Measurements from ENCODE around the gene DNAJC5.
"Not testable (repeated sequence)": the region's sequence is repeated elsewhere in the genome, so short reads cannot be mapped to it uniquely, and the experiment has no call there.

DNAJC5 gene

GRCh38 chr20:63952769-63953168 is 57.8 kb downstream of the DNAJC5 start:
- H3K36me3 Mint-ChIP-seq: peaks cover 7% of the 10 kb centered on the region
- H3K9me3 Mint-ChIP-seq: peaks cover 2% of the 10 kb centered on the region
- H3K27me3 Mint-ChIP-seq: no peaks in the 10 kb centered on the region
- H3K4me3 Mint-ChIP-seq: no peak overlapping the region
- peaks cover 61% of the 10 kb centered on the region for H3K4me1 Mint-ChIP-seq
- H3K27ac Mint-ChIP-seq: no peak overlapping the region
- CTCF ChIA-PET: no interaction called here
- no peak for DNase-seq

- CTCF ChIA-PET: no interaction called here
- peaks cover 58% of the 10 kb centered on the region for H3K4me1 Mint-ChIP-seq
- H3K27ac Mint-ChIP-seq: peak overlapping the region; percentile 70
- H3K36me3 Mint-ChIP-seq: peaks cover 3% of the 10 kb centered on the region
- DNase-seq: no peak
- peak overlapping the region; percentile 81 for H3K4me3 Mint-ChIP-seq
- H3K9me3 Mint-ChIP-seq: no peaks in the 10 kb centered on the region
- no peaks in the 10 kb centered on the region for H3K27me3 Mint-ChIP-seq
These were observed 59.0 kb downstream of the DNAJC5 start for GRCh38 chr20:63953764-63954429.

GRCh38 chr20:63955281-63955826 is 60.4 kb downstream of the DNAJC5 start:
- Mint-ChIP-seq H3K4me3 (peak overlapping the region; percentile 81), H3K4me1 (peaks cover 48% of the 10 kb centered on the region), H3K27ac (peak overlapping the region; percentile 51), H3K9me3 (no peaks in the 10 kb centered on the region), H3K36me3 (peaks cover 3% of the 10 kb centered on the region), H3K27me3 (no peaks in the 10 kb centered on the region)
- CTCF ChIA-PET: no interaction called here
- DNase-seq: peak; percentile 64

GRCh38 chr20:63955827-63956663 is 61.1 kb downstream of the DNAJC5 start, which contains the start of gene UCKL1:
UCKL1 (minus strand) TSS chr20:63956416; CDS start chr20:63956372, 44 bp downstream.
- H3K4me1 Mint-ChIP-seq: peaks cover 48% of the 10 kb centered on the region
- no peaks in the 10 kb centered on the region for H3K9me3 Mint-ChIP-seq
- peak within 1 kb of the TSS; percentile 81 for H3K4me3 Mint-ChIP-seq

GRCh38 chr20:63956664-63957003 is 61.7 kb downstream of the DNAJC5 start:
- Mint-ChIP-seq H3K9me3 (no peaks in the 10 kb centered on the region), H3K4me3 (peak overlapping the region; percentile 74), H3K4me1 (peaks cover 48% of the 10 kb centered on the region), H3K27me3 (no peaks in the 10 kb centered on the region), H3K27ac (peak overlapping the region; percentile 89), H3K36me3 (peaks cover 6% of the 10 kb centered on the region)
- CTCF ChIA-PET: interaction anchor here (0.9 kb wide), 1 partner anchor 170 kb away, joined by 4 read pairs; no protein-coding TSS in a partner anchor
- no peak for DNase-seq

More at GRCh38 chr20:63955827-63956663, 61.1 kb downstream of the DNAJC5 start, which contains the start of gene UCKL1:
- peak; percentile 93 for DNase-seq
- CTCF ChIA-PET: interaction anchor here (0.9 kb wide), 1 partner anchor 170 kb away, joined by 4 read pairs; no protein-coding TSS in a partner anchor
- H3K27ac Mint-ChIP-seq: peak within 1 kb of the TSS; percentile 89
- peaks cover 3% of the 10 kb centered on the region for H3K36me3 Mint-ChIP-seq
- H3K27me3 Mint-ChIP-seq: no peaks in the 10 kb centered on the region

- no peaks in the 10 kb centered on the region for H3K9me3 Mint-ChIP-seq
- CTCF ChIA-PET: interaction anchor here (0.9 kb wide), 1 partner anchor 171 kb away, joined by 4 read pairs; no protein-coding TSS in a partner anchor
- H3K4me3 Mint-ChIP-seq: peak overlapping the region; percentile 68
- peak overlapping the region; percentile 89 for H3K27ac Mint-ChIP-seq
- peaks cover 7% of the 10 kb centered on the region for H3K36me3 Mint-ChIP-seq
- peaks cover 46% of the 10 kb centered on the region for H3K4me1 Mint-ChIP-seq
- H3K27me3 Mint-ChIP-seq: no peaks in the 10 kb centered on the region
- peak; percentile 81 for DNase-seq
These were observed 62.2 kb downstream of the DNAJC5 start for GRCh38 chr20:63957004-63957689.

GRCh38 chr20:63957690-63958441 is 62.9 kb downstream of the DNAJC5 start:
- peak; percentile 43 for DNase-seq
- Mint-ChIP-seq H3K4me3 (peak overlapping the region; percentile 15), H3K9me3 (no peaks in the 10 kb centered on the region), H3K27me3 (no peaks in the 10 kb centered on the region), H3K36me3 (peaks cover 10% of the 10 kb centered on the region), H3K4me1 (peaks cover 41% of the 10 kb centered on the region), H3K27ac (peak overlapping the region; percentile 77)
- CTCF ChIA-PET: interaction anchor here (1.0 kb wide), 1 partner anchor 15 kb away, joined by 3 read pairs; no protein-coding TSS in a partner anchor

- H3K27ac Mint-ChIP-seq: no peak overlapping the region
- H3K27me3 Mint-ChIP-seq: no peaks in the 10 kb centered on the region
- H3K9me3 Mint-ChIP-seq: no peaks in the 10 kb centered on the region
- H3K36me3 Mint-ChIP-seq: peaks cover 12% of the 10 kb centered on the region
- CTCF ChIA-PET: interaction anchor here (0.9 to 1.0 kb wide), 2 partner anchors 15 to 81 kb away, joined by 3 read pairs; no protein-coding TSS in a partner anchor
- DNase-seq: no peak
- no peak overlapping the region for H3K4me3 Mint-ChIP-seq
- H3K4me1 Mint-ChIP-seq: peaks cover 40% of the 10 kb centered on the region
These were observed 63.5 kb downstream of the DNAJC5 start for GRCh38 chr20:63958471-63958870.

- DNase-seq: no peak
- H3K4me1 Mint-ChIP-seq: peaks cover 34% of the 10 kb centered on the region
- H3K4me3 Mint-ChIP-seq: no peak overlapping the region
- peaks cover 12% of the 10 kb centered on the region for H3K36me3 Mint-ChIP-seq
- CTCF ChIA-PET: interaction anchor here (0.9 to 1.0 kb wide), 2 partner anchors 14 to 80 kb away, joined by 3 read pairs; no protein-coding TSS in a partner anchor
- no peak overlapping the region for H3K27ac Mint-ChIP-seq
- no peaks in the 10 kb centered on the region for H3K27me3 Mint-ChIP-seq
- no peaks in the 10 kb centered on the region for H3K9me3 Mint-ChIP-seq
These were observed 64.2 kb downstream of the DNAJC5 start for GRCh38 chr20:63958964-63959698.

- Mint-ChIP-seq H3K27me3 (no peaks in the 10 kb centered on the region), H3K27ac (no peak overlapping the region), H3K9me3 (no peaks in the 10 kb centered on the region), H3K4me1 (peaks cover 28% of the 10 kb centered on the region), H3K4me3 (no peak overlapping the region), H3K36me3 (peaks cover 9% of the 10 kb centered on the region)
- DNase-seq: no peak
- CTCF ChIA-PET: no interaction called here
These were observed 64.8 kb downstream of the DNAJC5 start for GRCh38 chr20:63959699-63960075.

GRCh38 chr20:63960654-63961621 is 66.0 kb downstream of the DNAJC5 start:
- H3K36me3 Mint-ChIP-seq, H3K27me3 Mint-ChIP-seq, CTCF ChIA-PET, H3K4me3 Mint-ChIP-seq, H3K9me3 Mint-ChIP-seq, H3K27ac Mint-ChIP-seq, DNase-seq: not testable (repeated sequence)
- H3K4me1 Mint-ChIP-seq: peaks cover 23% of the 10 kb centered on the region
